ENCODE data around the gene ANKRD2.

GRCh38 chr10:97547271-97547600 is 25.3 kb upstream of the ANKRD2 start:
- TF ChIP-seq CTCF (IDR thresholded peaks at IDR 0.05) (no peak), SIN3A (IDR thresholded peaks at IDR 0.05; ENCODE audit: borderline replicate concordance, insufficient read depth, low read depth, low read length) (no peak)

Data from Panc1 (cell line).